GM13976 (cell line): ENCODE results near the gene SNCG.
"Not testable (repeated sequence)": the region's sequence is repeated elsewhere in the genome, so short reads cannot be mapped to it uniquely, and the experiment has no call there.

Experiments
- DNase-seq: peaks from one replicate; pipeline ENCODE4 v3.0.0; 2012; ENCODE audit warnings: low spot score
- in situ Hi-C: fragments of 300-500 bp; cut with MboI; formaldehyde crosslinking; loops from one replicate; pipeline ENCODE4 v1.12.0; 2022; ENCODE audit warnings: low sequenced_read_pairs, mixed read lengths, inconsistent platforms; ENCODE audit not compliant: unreplicated experiment
- TF ChIP-seq, protein P1 (sequence below): IDR thresholded peaks from 2 replicates; pipeline ENCODE4 v1.5.1; 2012; ENCODE audit warnings: borderline replicate concordance, mild to moderate bottlenecking; ENCODE audit not compliant: insufficient read depth; ENCODE audit errors: extremely low read depth, missing control alignments, control extremely low read depth

The SNCG gene

DNA sequence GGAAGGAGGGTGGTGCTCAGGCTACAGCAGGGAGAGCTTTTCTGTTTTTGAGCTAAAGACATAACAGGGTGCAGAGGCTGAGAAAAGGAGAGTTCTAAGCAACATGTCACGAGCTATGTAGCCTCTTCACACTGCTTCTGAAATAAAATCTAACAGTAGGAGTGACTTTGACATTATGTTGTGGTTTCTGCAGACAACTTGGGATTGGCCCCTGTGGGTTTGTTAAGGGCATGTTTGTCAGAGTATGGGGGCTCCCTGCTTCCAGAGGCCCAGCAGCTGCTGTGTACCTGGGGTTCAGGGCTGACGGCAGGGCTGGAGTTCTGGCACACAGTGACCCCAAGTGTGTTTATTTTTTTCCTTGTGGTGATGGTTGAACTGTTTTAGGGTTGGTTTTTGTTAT, 25.7 kb upstream of the SNCG start:
- TF ChIP-seq, protein P1, sequence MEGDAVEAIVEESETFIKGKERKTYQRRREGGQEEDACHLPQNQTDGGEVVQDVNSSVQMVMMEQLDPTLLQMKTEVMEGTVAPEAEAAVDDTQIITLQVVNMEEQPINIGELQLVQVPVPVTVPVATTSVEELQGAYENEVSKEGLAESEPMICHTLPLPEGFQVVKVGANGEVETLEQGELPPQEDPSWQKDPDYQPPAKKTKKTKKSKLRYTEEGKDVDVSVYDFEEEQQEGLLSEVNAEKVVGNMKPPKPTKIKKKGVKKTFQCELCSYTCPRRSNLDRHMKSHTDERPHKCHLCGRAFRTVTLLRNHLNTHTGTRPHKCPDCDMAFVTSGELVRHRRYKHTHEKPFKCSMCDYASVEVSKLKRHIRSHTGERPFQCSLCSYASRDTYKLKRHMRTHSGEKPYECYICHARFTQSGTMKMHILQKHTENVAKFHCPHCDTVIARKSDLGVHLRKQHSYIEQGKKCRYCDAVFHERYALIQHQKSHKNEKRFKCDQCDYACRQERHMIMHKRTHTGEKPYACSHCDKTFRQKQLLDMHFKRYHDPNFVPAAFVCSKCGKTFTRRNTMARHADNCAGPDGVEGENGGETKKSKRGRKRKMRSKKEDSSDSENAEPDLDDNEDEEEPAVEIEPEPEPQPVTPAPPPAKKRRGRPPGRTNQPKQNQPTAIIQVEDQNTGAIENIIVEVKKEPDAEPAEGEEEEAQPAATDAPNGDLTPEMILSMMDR, result no peak
- DNase-seq, result no peak
- in situ Hi-C loops, result no loop called here

DNA sequence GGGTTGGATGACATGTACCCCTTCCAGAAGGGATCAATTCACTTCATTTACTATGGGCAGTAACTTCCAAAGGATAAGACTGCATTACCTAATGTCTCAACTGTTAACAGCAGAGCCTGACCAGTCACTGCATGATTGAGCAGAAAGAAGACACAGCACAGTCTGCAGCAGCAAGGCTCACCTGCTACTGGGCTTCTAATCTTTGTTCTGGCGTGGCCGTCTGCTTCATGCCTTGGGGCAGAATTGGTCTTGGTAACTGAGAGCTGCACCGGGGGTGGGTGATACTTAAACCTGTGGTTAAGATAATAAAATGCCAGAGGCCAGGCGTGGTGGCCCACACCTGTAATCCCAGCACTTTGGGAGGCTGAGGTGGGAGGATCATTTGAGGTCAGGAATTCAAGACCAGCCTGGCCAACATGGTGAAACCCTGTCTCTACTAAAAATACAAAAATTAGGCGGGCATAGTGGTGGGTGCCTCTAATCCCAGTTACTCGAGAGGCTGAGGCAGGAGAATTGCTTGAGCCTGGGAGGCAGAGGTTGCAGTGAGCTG, 24.2 kb upstream of the SNCG start:
- in situ Hi-C loops, DNase-seq: not testable (repeated sequence)

DNA sequence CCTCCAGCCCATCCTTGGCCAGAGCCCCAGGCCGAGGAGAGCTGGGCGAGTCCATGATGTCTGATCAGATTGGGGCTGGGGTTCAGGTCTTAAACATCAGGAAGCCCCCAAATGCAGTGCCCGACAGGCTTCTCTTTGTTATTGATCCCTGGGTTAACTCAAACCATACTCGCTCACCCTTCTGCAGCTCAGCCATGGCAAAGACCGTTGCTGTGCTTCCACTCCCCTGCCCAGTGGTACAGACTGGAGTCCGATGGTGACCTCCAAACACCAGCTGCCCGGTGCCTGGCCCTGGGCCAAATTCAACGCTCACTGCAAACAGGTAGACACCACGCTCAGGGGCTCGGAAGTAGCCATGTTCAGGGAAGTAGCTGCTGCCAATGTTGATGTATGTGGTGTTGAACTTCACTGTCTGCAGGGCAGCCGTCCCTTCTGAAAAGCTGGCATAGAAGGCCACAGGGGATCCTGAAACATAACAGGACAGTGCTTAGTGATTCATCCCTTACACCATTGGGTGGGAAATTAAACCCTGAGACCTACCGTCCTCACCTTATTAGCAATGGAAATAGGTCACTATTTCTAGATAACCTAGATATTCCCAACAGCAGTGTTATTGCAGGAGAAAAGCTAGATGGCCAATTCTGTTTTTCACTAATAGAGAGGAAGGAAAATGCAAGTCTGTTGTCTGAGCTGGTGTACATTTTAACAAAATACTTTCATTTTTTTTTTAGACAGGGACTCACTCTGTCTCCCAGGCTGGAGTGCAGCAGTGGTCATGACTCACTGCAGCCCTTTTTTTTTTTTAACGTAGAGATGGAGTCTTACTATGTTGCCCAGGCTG, 21.5 kb upstream of the SNCG start:
- TF ChIP-seq, protein P1, result no peak
- in situ Hi-C loops, result no loop called here
- DNase-seq, result no peak

DNA sequence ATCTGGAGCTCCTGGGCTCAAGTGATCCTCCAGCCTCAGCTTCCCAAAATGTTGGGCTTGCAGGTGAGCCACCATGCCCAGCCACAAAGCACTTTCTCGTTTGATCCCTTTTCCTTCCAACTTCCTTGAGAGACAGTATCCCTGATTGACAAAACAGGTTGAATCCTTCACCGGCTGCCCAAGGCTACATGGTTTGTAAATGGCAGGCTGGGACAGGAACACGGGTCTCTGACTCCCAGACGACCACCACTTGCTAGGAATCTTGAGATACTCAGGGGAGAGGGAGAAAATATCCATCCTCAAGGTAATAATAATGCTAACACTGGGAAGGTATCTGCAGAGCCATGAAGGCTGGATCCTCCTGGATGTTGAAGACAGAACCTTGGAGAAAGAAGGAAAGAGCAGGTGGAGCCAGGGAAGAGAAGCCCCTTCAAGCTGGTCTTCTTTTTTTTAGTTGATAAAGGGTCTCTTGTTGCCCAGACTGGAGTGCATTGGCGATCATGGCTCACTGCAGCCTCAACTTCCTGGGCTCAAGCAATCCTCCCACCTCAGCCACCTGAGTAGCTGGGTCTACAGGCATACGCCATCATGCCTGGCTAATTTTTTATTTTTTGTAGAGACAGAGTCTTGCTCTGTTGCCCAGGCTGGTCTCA, 20.8 kb upstream of the SNCG start:
- in situ Hi-C loops, result no loop called here
- TF ChIP-seq, protein P1, result no peak
- DNase-seq, result no peak

DNA sequence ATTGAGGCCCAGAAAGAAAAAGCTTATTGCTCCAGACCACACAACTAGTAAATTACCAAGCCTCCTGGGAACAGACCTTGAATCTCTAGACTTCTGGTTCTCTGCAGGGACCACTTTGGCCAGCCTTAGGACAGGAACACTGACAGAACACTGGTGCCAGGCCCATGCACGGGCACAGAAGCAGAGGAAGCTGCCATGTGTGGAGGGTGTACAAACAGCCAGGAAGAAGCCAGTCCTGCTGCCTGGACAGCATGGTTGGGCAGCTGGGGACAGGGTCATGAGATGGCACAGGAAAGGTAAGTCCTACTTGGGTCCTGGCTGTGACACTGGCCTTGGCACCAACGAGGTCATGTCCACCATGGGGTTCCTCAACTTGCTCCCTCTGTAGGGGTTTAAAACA, 20.1 kb upstream of the SNCG start:
- no peak for DNase-seq
- in situ Hi-C loops, result no loop called here
- TF ChIP-seq, protein P1, result no peak

DNA sequence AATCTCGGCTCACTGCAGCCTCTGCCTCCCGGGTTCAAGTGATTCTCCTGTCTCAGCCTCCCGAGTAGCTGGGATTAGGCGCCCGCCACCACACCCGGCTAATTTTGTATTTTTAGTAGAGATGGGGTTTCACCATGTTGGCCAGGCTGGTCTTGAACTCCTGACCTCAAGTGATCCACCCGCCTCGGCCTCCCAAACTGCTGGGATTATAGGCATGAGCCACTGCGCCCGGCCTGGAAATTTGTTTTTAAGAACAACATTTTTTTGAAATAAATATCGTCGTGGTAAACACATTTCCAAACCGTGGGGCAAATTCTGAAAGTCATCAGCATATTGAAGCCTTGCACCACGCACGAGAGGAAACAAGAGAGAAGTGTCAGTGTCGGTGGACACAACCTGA, 18.3 kb upstream of the SNCG start:
- in situ Hi-C loops, DNase-seq: not testable (repeated sequence)

DNA sequence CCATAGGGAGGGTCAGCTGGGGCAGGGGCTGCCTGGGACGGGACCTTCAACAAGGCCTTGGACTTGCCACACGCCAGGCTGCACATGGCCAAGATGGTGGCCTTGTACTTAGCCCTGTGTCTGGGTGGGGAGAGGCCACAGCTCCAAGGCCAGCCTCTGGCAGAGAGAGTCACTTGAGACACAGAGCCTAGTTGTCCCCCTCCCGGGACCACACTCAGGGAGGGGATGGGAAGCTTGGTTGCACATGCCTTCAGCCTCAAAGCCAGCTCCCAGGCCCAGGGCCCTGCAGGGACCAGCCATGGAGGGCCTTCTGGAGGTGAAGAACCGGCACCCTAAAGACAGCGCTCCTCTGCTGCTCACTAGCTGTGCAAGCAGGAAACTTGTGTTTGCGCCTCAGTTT, 17.7 kb upstream of the SNCG start:
- TF ChIP-seq, protein P1, result no peak
- no peak for DNase-seq
- in situ Hi-C loops, result no loop called here
